AG04450 (cell line): ENCODE data around the gene LAMTOR1. TPM values are rescaled to one million over a fixed set of nuclear protein-coding genes. Genes with fewer than 3 reads are reported as not detected.

Experiments used
- CTCF ChIA-PET: fragments of 300-600, 350-600 bp; formaldehyde crosslinking; extraction: SDS; loops from one replicate; lab custom pipeline; 2022; ENCODE audit warnings: antibody characterized with exemption, inconsistent platforms; lab: Charles Lee
- POLR2A ChIA-PET: fragments of 350-600 bp; formaldehyde crosslinking; extraction: SDS; loops from one replicate; lab custom pipeline; 2021; ENCODE audit warnings: antibody characterized with exemption, inconsistent platforms; lab: Yijun Ruan, JAX
- DNase-seq: peaks from one replicate; pipeline ENCODE4 v3.0.0-alpha.2; 2011; ENCODE audit warnings: low read depth, low spot score
- H3K27ac ChIP-seq: one replicate; pipeline ENCODE4 v1.5.1; 2012; ENCODE audit warnings: low read depth, low read length, control low read depth
- H3K27me3 ChIP-seq: one replicate; pipeline ENCODE4 v1.6.0; 2012; ENCODE audit warnings: low read length; ENCODE audit not compliant: control insufficient read depth, insufficient read depth
- H3K4me3 ChIP-seq: 2 replicates; pipeline ENCODE4 v1.5.1; 2011; ENCODE audit warnings: mild to moderate bottlenecking, low read depth, low read length, control low read depth
- H3K9me3 ChIP-seq: 2 replicates; pipeline ENCODE4 v1.5.1; 2012; ENCODE audit warnings: low read length; ENCODE audit not compliant: control insufficient read depth, insufficient read depth
- polyA plus RNA-seq: library from polyadenylated mRNA; depleted of rRNA; stranded (reverse); fragments of >200 nt; gene quantifications from 2 replicates; pipeline ENCODE4 v1.2.3, GENCODE V29; 2011
- TF ChIP-seq, protein P1 (sequence below): IDR thresholded peaks from 2 replicates; pipeline ENCODE4 v1.5.1; 2011; ENCODE audit warnings: low read depth, low read length, control low read depth, inconsistent platforms

Gene LAMTOR1
- polyA plus RNA-seq, 1 experiment: 89.1 TPM

DNA sequence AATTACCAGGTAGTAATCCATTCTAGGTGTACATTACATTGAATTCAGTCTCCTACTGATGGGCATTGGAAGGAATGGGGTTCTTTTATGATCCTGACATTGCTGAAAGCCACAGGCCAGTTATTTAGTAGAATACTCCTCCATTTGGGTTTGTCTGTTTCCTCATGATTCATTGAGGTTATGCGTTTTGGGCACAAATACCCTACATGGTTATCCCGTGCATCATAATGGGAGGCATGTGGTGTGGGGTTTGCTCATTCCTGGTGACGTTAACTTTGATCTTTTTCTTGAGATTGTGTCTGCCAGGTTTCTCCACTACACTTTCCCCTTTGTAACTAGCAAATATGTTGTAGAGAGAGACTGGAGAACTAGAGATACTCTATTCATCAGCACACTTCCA, 38.0 kb upstream of the LAMTOR1 start:
- H3K9me3 ChIP-seq: peaks cover 7% of the 10 kb centered on the region
- no peak overlapping the region for H3K4me3 ChIP-seq
- CTCF ChIA-PET: interaction anchor here (0.6 to 1.6 kb wide), 4 partner anchors 22 to 306 kb away, joined by 3 to 8 read pairs (median 4); no protein-coding TSS in a partner anchor
- no peaks in the 10 kb centered on the region for H3K27me3 ChIP-seq
- peak overlapping the region; percentile 80 for H3K27ac ChIP-seq
- TF ChIP-seq, protein P1, sequence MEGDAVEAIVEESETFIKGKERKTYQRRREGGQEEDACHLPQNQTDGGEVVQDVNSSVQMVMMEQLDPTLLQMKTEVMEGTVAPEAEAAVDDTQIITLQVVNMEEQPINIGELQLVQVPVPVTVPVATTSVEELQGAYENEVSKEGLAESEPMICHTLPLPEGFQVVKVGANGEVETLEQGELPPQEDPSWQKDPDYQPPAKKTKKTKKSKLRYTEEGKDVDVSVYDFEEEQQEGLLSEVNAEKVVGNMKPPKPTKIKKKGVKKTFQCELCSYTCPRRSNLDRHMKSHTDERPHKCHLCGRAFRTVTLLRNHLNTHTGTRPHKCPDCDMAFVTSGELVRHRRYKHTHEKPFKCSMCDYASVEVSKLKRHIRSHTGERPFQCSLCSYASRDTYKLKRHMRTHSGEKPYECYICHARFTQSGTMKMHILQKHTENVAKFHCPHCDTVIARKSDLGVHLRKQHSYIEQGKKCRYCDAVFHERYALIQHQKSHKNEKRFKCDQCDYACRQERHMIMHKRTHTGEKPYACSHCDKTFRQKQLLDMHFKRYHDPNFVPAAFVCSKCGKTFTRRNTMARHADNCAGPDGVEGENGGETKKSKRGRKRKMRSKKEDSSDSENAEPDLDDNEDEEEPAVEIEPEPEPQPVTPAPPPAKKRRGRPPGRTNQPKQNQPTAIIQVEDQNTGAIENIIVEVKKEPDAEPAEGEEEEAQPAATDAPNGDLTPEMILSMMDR: no peak
- POLR2A ChIA-PET: interaction anchor here (1.1 kb wide), 1 partner anchor 29 kb away, joined by 3 read pairs; the partner anchor contains the start of gene ANAPC15
- peak; percentile 69 for DNase-seq

DNA sequence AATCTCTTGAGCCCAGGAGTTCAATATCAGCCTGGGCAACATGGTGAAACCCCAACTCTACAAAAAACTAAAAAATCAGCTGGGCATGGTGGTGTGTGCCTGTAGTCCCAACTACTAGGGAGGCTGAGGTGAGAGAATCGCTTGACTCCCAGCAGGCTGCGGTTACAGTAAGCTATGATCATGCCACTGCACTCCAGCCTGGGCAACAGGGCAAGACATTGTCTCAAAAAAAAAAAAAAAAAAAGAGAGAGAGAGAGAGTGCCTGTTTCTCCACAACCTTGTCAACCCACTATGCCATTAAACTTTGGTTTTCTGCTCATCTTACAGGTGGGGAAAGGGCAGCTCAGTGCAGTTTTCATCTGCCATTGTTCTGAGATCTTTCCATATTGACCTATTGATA, 37.6 kb upstream of the LAMTOR1 start:
- peaks cover 9% of the 10 kb centered on the region for H3K9me3 ChIP-seq
- no peak for DNase-seq
- TF ChIP-seq, protein P1: no peak
- no peaks in the 10 kb centered on the region for H3K27me3 ChIP-seq
- peak overlapping the region; percentile 80 for H3K27ac ChIP-seq
- POLR2A ChIA-PET: interaction anchor here (0.7 to 1.1 kb wide), 2 partner anchors 28 to 50 kb away, joined by 3 read pairs; partner anchors contain the start of gene ANAPC15
- CTCF ChIA-PET: interaction anchor here (0.6 to 1.6 kb wide), 4 partner anchors 21 to 290 kb away, joined by 3 to 8 read pairs (median 4); no protein-coding TSS in a partner anchor
- no peak overlapping the region for H3K4me3 ChIP-seq

DNA sequence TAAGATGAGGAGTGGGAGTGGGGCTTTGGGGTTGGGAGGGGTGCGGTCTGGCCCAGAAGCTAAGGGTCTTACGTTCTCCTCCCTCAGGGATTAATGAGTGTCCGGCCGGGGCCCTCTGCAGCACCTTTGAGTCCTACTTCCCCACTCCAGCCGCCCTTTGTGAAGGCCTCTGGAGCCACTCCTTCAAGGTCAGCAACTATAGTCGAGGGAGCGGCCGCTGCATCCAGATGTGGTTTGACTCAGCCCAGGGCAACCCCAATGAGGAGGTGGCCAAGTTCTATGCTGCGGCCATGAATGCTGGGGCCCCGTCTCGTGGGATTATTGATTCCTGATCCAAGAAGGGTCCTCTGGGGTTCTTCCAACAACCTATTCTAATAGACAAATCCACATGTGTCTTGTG, 36.4 kb upstream of the LAMTOR1 start:
- ChIA-PET CTCF (no interaction called here), POLR2A (interaction anchor here (0.6 kb wide), 2 partner anchors 19 to 66 kb away, joined by 3 to 7 read pairs; no protein-coding TSS in a partner anchor)
- Histone ChIP-seq H3K4me3 (no peak overlapping the region), H3K9me3 (peaks cover 9% of the 10 kb centered on the region), H3K27ac (no peak overlapping the region), H3K27me3 (no peaks in the 10 kb centered on the region)
- DNase-seq: no peak
- TF ChIP-seq, protein P1: no peak

DNA sequence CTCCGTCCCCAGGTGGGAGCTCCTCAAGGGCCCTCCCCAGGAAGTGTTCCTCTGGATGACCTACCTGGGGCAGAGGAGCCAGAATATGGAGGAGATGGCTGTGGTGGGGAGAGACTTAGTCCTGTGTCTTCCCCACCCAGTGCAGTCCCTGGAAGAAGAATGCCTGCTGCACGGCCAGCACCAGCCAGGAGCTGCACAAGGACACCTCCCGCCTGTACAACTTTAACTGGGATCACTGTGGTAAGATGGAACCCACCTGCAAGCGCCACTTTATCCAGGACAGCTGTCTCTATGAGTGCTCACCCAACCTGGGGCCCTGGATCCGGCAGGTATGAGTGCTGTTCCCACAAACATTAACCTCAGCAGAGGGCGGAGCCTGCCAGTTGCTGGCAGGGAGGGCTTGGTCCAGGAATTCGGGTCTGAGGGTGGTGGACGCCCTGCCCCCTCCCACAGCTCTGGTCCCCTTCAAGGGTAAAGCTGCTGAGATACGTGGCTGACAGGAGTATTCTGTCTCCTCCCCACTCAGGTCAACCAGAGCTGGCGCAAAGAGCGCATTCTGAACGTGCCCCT, 35.8 kb upstream of the LAMTOR1 start:
- Histone ChIP-seq H3K27me3 (no peaks in the 10 kb centered on the region), H3K27ac (no peak overlapping the region), H3K4me3 (no peak overlapping the region), H3K9me3 (peaks cover 9% of the 10 kb centered on the region)
- no peak for DNase-seq
- CTCF ChIA-PET: no interaction called here
- POLR2A ChIA-PET: interaction anchor here (0.6 kb wide), 1 partner anchor 19 kb away, joined by 3 read pairs; no protein-coding TSS in a partner anchor
- TF ChIP-seq, protein P1: no peak

DNA sequence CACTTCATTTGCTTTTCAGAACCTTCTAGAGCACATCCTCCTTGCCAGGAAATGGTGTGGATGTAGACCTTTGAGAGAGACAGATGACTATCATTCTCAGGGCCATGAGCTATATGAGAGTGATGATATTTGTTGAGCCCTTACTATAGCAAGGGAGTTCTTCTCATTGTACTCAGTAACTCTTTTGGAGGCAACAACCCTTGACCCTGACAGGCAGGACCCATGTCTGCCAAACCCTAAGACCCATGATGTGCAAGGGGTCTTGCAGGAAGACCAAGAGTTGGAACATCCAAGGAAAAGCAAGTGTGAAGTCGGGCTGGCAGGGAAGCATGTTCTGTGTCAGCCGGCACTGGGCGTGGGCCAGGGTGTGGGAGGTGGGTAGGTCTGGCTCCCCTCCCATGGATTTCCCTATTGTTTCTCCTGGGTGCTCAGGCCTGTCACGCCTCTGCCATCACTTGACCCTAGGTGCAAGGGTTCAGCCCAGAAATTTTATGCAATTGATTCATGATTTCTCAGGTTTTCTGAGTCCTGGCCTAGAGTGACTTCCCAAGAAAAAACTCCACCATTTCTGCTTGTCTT, 33.7 kb upstream of the LAMTOR1 start:
- CTCF ChIA-PET: interaction anchor here (1.0 to 1.6 kb wide), 2 partner anchors 46 kb away, joined by 3 to 4 read pairs; no protein-coding TSS in a partner anchor
- Histone ChIP-seq H3K27me3 (peaks cover 3% of the 10 kb centered on the region), H3K27ac (no peak overlapping the region), H3K4me3 (no peak overlapping the region), H3K9me3 (peaks cover 9% of the 10 kb centered on the region)
- POLR2A ChIA-PET: no interaction called here
- no peak for DNase-seq
- TF ChIP-seq, protein P1: no peak
